Choroid plexus epithelial cell (primary cell): ENCODE measurements around the gene PIEZO1.

ENCODE experiments used
- DNase-seq: peaks from one replicate; pipeline ENCODE4 v3.0.0-alpha.2; 2010; ENCODE audit warnings: low read depth
- H3K4me3 ChIP-seq: 2 replicates; pipeline ENCODE4 v1.5.1; 2011; ENCODE audit warnings: low read depth, mild to moderate bottlenecking, control low read depth, low read length, moderate library complexity
- CTCF ChIP-seq: conservative IDR thresholded peaks from 2 replicates; pipeline ENCODE4 v1.5.1; 2011; ENCODE audit warnings: low read depth, mild to moderate bottlenecking, control low read depth, inconsistent platforms, low read length, moderate library complexity

PIEZO1 gene

DNA sequence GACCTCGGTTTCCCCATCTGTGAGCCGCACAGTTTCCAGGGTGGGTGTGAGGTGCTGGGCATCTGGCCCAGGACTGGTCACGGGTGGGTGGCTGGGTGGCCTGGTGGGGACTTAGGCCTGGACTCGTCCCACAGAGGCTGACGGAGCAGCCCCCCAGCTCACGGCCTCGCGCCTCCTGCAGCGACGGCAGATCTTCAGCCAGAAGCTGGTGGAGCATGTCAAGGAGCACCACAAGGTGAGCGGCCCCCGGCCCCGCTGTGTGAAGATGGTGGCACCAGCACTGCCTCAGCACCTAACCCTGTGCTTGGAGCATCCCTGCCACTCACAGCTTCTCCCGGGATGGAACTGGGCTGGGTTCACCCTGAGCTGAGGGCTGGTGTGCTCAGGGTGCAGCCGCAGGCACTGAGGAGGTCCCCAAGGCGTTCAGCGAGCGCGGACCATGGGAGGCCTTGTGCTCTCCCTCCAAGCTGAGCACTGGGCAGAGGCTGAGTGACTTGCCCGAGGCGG is 20.9 kb upstream of the PIEZO1 start:
- no peak overlapping the region for H3K4me3 ChIP-seq
- no peak for DNase-seq
- no peak for TF ChIP-seq CTCF

DNA sequence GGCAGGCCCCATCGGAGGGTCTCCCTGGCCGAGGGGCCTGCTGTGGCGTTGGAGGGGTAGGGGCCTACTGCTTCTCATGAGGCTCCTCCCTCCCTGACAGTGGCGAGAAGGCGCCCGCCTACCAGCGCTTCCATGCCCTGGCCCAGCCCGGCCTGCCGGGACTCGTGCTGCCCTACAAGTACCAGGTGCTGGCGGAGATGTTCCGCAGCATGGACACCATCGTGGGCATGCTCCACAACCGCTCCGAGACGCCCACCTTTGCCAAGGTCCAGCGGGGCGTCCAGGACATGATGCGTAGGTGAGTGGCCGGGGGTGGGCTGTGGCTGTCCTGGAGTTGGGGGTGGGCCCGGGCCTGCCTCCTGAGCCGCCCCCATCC is 20.3 kb upstream of the PIEZO1 start:
- no peak for TF ChIP-seq CTCF
- DNase-seq = no peak
- no peak overlapping the region for H3K4me3 ChIP-seq

DNA sequence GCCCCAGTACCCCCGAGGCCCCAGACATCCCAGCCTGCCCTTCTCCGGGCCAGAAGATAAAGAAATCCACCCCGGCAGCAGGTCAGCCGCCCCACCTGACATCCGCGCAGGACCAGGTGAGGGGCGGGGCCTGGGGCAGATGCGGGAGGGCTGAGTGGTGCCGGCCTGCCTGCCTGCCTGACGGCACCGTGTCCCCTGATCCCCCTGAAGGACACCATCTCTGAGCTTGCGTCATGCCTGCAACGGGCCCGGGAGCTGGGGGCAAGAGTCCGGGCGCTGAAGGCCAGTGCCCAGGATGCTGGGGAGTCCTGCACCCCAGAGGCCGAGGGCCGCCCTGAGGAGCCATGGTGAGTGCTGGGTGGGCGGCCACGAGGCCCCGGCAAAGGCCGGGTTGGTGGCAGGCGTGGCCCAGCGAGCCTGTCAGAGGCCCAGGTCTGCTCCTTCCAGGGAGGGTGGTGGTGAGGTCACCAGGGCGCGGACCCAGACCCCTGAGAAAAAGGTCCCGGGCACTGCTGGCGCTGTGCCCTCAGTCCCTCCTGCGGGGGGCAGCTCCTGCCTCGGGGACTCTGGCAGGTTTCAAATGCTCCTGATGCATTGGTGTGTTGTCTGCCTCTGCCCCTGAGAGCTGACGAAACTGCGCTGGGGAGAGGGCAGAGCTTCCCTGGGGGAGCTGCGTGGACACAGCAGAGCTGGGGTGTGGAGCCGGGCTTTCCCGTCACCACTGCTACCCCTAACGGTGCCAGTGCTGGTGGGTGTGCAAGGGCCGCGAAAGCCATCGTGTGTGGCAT is 19.7 kb upstream of the PIEZO1 start:
- no peak for DNase-seq

GRCh38 chr16:88804173-88804551 is 19.1 kb upstream of the PIEZO1 start:
- no peak for DNase-seq
- TF ChIP-seq CTCF = no peak
- peak overlapping the region; percentile 71 for H3K4me3 ChIP-seq

More for the DNA sequence above, 19.7 kb upstream of the PIEZO1 start:
- peak overlapping the region; percentile 71 for H3K4me3 ChIP-seq
- TF ChIP-seq CTCF = no peak

DNA sequence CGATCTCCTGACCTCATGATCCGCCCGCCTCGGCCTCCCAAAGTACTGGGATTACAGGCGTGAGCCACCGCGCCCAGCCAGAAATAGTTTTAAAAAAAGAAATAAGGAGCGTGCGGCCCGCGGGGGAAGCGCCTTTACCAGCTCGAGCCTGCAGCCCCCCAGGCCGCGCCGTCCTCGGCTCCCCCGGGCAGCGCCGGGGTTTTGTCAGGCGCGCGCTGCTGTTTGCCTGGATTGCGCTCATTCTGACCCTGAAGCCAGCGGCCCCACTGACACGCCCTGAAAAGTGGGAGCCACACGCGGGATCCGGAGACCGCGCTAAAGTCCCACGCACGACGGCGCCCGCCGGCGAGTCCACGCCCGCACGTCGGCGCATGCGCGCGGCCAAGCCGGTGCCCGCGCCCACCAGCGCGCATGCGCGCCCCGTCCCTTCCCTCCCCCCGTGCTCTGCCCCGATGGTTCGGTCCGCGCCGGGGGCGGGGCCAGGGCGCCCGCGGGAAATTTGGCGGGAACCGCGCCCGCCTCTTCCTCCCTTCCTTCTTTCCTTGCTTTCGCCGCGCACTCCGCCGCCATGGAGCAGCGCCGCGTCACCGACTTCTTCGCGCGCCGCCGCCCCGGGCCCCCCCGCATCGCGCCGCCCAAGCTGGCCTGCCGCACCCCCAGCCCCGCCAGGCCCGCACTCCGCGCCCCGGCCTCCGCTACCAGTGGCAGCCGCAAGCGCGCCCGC is 18.4 kb upstream of the PIEZO1 start, which contains the start of gene CDT1:
Gene CDT1 (plus strand): TSS at position 526 of the 724 bp plus-strand sequence. CDS start 43 bp downstream, at position 569.
- peak within 1 kb of the TSS; percentile 71 for H3K4me3 ChIP-seq
- peak; percentile 73 for DNase-seq
- no peak for TF ChIP-seq CTCF

DNA sequence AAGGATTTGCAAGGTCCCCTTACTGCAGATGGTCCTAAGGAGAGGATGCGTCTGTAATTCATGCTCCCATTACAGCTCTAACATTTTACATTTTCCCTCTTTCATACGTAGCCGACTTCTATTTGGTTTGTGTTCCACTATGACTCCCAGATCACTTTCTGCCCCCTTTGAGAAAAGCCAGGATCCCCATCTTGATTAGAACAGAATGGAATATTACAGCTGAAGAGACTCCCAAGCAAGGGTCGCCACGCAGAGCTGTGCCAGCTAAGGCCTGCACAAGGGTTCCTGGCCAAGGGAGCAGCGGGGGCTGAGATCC is 15.2 kb upstream of the PIEZO1 start:
- no peak overlapping the region for H3K4me3 ChIP-seq
- no peak for DNase-seq
- TF ChIP-seq CTCF = no peak
